Tibial nerve (tissue), 4 donors: ENCODE results near the gene BACE2. TPM values are rescaled to one million over a fixed set of nuclear protein-coding genes. Genes with fewer than 3 reads are reported as not detected.

Experiments used
- DNase-seq, 2 donors: peaks; one replicate each; pipeline ENCODE4 v3.0.0-alpha.2; 2019; ENCODE audit warnings: low spot score in 2 of 2
- H3K27ac ChIP-seq, 4 donors: fragments of 200-600 bp; sonication (generic) in 3 of 4; one replicate each; pipeline ENCODE4 v1.5.1; 2017 to 2019; ENCODE audit warnings: mild to moderate bottlenecking in 1 of 4
- H3K27me3 ChIP-seq, 2 donors: fragments of 200-600 bp; sonication (generic) in 1 of 2; one replicate each; pipeline versions ENCODE4 v1.5.1 to v1.6.0; 2017 to 2019
- H3K36me3 ChIP-seq, 3 donors: fragments of 200-600 bp; sonication (generic); one replicate each; pipeline ENCODE4 v1.5.1; 2018 to 2019
- H3K4me1 ChIP-seq, 4 donors: fragments of 200-600 bp; sonication (generic) in 3 of 4; one replicate each; pipeline ENCODE4 v1.5.1; 2017 to 2019
- H3K4me3 ChIP-seq, 4 donors: fragments of 200-600 bp; sonication (generic) in 3 of 4; one replicate each; pipeline ENCODE4 v1.5.1; 2017 to 2019; ENCODE audit warnings: mild to moderate bottlenecking in 1 of 4, moderate library complexity in 1 of 4
- H3K9me3 ChIP-seq, 4 donors: fragments of 200-600 bp; sonication (generic) in 3 of 4; one replicate each; pipeline ENCODE4 v1.5.1; 2017 to 2019
- CTCF ChIP-seq, 5 experiments: fragments of 200-600 bp in 3 of 5; fragments of 450-650 bp in 2 of 5; sonication (generic) in 3 of 5; IDR thresholded peaks; one replicate each; pipeline ENCODE4 v1.5.1; 2016 to 2019; ENCODE audit warnings: antibody characterized with exemption in 5 of 5, mild to moderate bottlenecking in 3 of 5, moderate library complexity in 2 of 5
- EP300 ChIP-seq, 2 donors: sonication (generic); formaldehyde crosslinking; IDR thresholded peaks; one replicate each; pipeline ENCODE4 v1.6.1; 2017; ENCODE audit warnings: antibody characterized with exemption in 2 of 2, mild to moderate bottlenecking in 1 of 2
- POLR2A ChIP-seq, 2 donors: fragments of 450-650 bp; IDR thresholded peaks; one replicate each; pipeline ENCODE4 v1.6.1; 2017; ENCODE audit warnings: antibody characterized with exemption in 2 of 2, mild to moderate bottlenecking in 2 of 2, moderate library complexity in 2 of 2
- WGBS, 2 donors: methylation state at CpG; one replicate each; pipeline ENCODE4 v1.1.5; 2018; 5-methylcytosine and 5-hydroxymethylcytosine counted together
- total RNA-seq, 4 donors: library from RNA; depleted of rRNA; stranded (reverse); fragments of >200 nt; gene quantifications; one replicate each; pipeline ENCODE4 v1.1.0, GENCODE V29; 2016

BACE2 gene
- total RNA-seq, 4 donors from 2014 or later, result 69.5 to 96.9 (median 79.2) TPM

GRCh38 chr21:41228492-41228891 is 60.5 kb downstream of the BACE2 start:
- TF ChIP-seq CTCF (IDR thresholded peaks at IDR 0.05) (no peak), POLR2A (IDR thresholded peaks at IDR 0.05) (no peak), EP300 (IDR thresholded peaks at IDR 0.05) (no peak)
- 64 to 70% methylated on average over 5 of the region's 5 CpGs for WGBS, 2 donors
- Histone ChIP-seq H3K36me3 (peaks cover 0 to 44% (median 5%) of the 10 kb centered on the region in 3 donors), H3K27me3 (no peaks in the 10 kb centered on the region), H3K4me1 (no peaks in the 10 kb centered on the region), H3K27ac (no peak overlapping the region), H3K9me3 (no peaks in the 10 kb centered on the region), H3K4me3 (no peak overlapping the region)
- no peak for DNase-seq

GRCh38 chr21:41228958-41229357 is 61.0 kb downstream of the BACE2 start:
- Histone ChIP-seq H3K36me3 (peaks cover 0 to 44% (median 5%) of the 10 kb centered on the region in 3 donors), H3K4me1 (no peaks in the 10 kb centered on the region), H3K27me3 (no peaks in the 10 kb centered on the region), H3K9me3 (no peaks in the 10 kb centered on the region), H3K4me3 (no peak overlapping the region), H3K27ac (no peak overlapping the region)
- TF ChIP-seq POLR2A (IDR thresholded peaks at IDR 0.05) (no peak), CTCF (IDR thresholded peaks at IDR 0.05) (no peak)
- DNase-seq, result no peak
- WGBS, 2 donors, result 63 to 78% methylated on average over 7 of the region's 7 CpGs

GRCh38 chr21:41229509-41230248 is 61.7 kb downstream of the BACE2 start:
- Histone ChIP-seq H3K27me3 (no peaks in the 10 kb centered on the region), H3K4me3 (no peak overlapping the region), H3K9me3 (no peaks in the 10 kb centered on the region), H3K36me3 (peaks cover 0 to 44% (median 5%) of the 10 kb centered on the region in 3 donors), H3K4me1 (peaks cover 0 to 5% (median 2%) of the 10 kb centered on the region in 4 donors), H3K27ac (no peak overlapping the region)
- no peak for TF ChIP-seq EP300 (IDR thresholded peaks at IDR 0.05)
- no peak for TF ChIP-seq POLR2A (IDR thresholded peaks at IDR 0.05)
- no peak for TF ChIP-seq CTCF (IDR thresholded peaks at IDR 0.05)
- WGBS, 2 donors, result 95 to 97% methylated on average over 10 of the region's 10 CpGs
- DNase-seq, result no peak

GRCh38 chr21:41230497-41230896 is 62.5 kb downstream of the BACE2 start:
- Histone ChIP-seq H3K27ac (no peak overlapping the region), H3K36me3 (peaks cover 0 to 44% (median 5%) of the 10 kb centered on the region in 3 donors), H3K9me3 (no peaks in the 10 kb centered on the region), H3K27me3 (no peaks in the 10 kb centered on the region), H3K4me3 (no peak overlapping the region), H3K4me1 (peaks cover 0 to 11% (median 2%) of the 10 kb centered on the region in 4 donors)
- WGBS, 2 donors, result 88 to 89% methylated on average over 4 of the region's 4 CpGs
- TF ChIP-seq CTCF (IDR thresholded peaks at IDR 0.05) (no peak), EP300 (IDR thresholded peaks at IDR 0.05) (no peak), POLR2A (IDR thresholded peaks at IDR 0.05) (no peak)
- DNase-seq, result no peak

GRCh38 chr21:41231060-41231459 is 63.1 kb downstream of the BACE2 start:
- Histone ChIP-seq H3K27me3 (no peaks in the 10 kb centered on the region), H3K4me3 (no peak overlapping the region), H3K36me3 (peaks cover 0 to 46% (median 5%) of the 10 kb centered on the region in 3 donors), H3K9me3 (no peaks in the 10 kb centered on the region), H3K27ac (no peak overlapping the region), H3K4me1 (peaks cover 0 to 11% (median 2%) of the 10 kb centered on the region in 4 donors)
- no peak for DNase-seq
- TF ChIP-seq POLR2A (IDR thresholded peaks at IDR 0.05), result no peak
- WGBS, 2 donors, result 85 to 94% methylated on average over 6 of the region's 6 CpGs
